SH-SY5Y (cell line): ENCODE results near the gene PGM1.

ENCODE experiments used
- GATA2 ChIP-seq: IDR thresholded peaks from 2 replicates; pipeline ENCODE4 v1.6.1; 2011; ENCODE audit warnings: mild to moderate bottlenecking, low read depth, low read length
- GATA3 ChIP-seq: IDR thresholded peaks from 2 replicates; pipeline ENCODE4 v1.6.1; 2011; ENCODE audit warnings: low read depth, mild to moderate bottlenecking, low read length, moderate library complexity

GRCh38 chr1:63555480-63555879, 37.7 kb upstream of the PGM1 start:
- TF ChIP-seq GATA3 = no peak
- no peak for TF ChIP-seq GATA2
